Endothelial cell (in vitro differentiated cells): ENCODE data around the gene IGSF9B. TPM values are rescaled to one million over a fixed set of nuclear protein-coding genes. Genes with fewer than 3 reads are reported as not detected.

Experiments used
- DNase-seq: peaks from one replicate; pipeline ENCODE4 v3.0.0; 2021; ENCODE audit warnings: low spot score
- H3K27ac Mint-ChIP-seq: one replicate; pipeline ENCODE4 v1.8.0; 2021; ENCODE audit warnings: mixed read lengths, inconsistent platforms; ENCODE audit not compliant: unreplicated experiment
- H3K27me3 Mint-ChIP-seq: one replicate; pipeline ENCODE4 v1.8.0; 2021; ENCODE audit warnings: mild to moderate bottlenecking, moderate library complexity, mixed read lengths, inconsistent platforms; ENCODE audit not compliant: unreplicated experiment
- H3K36me3 Mint-ChIP-seq: one replicate; pipeline ENCODE4 v1.8.0; 2021; ENCODE audit warnings: mild to moderate bottlenecking, low read depth, mixed read lengths, inconsistent platforms; ENCODE audit not compliant: unreplicated experiment
- H3K4me1 Mint-ChIP-seq: one replicate; pipeline ENCODE4 v1.8.0; 2021; ENCODE audit warnings: mild to moderate bottlenecking, mixed read lengths, inconsistent platforms; ENCODE audit not compliant: unreplicated experiment
- H3K4me3 Mint-ChIP-seq: one replicate; pipeline ENCODE4 v1.8.0; 2021; ENCODE audit warnings: mild to moderate bottlenecking, mixed read lengths, inconsistent platforms; ENCODE audit not compliant: unreplicated experiment
- H3K9me3 Mint-ChIP-seq: one replicate; pipeline ENCODE4 v1.8.0; 2021; ENCODE audit warnings: mixed read lengths, inconsistent platforms; ENCODE audit not compliant: unreplicated experiment
- CTCF ChIP-seq: fragments of 200-600 bp; sonication (generic); IDR thresholded peaks from one replicate; pipeline ENCODE4 v1.5.0; 2021; ENCODE audit warnings: antibody characterized with exemption; ENCODE audit not compliant: unreplicated experiment
- total RNA-seq: library from RNA; stranded (reverse); fragmentation: NEBNext Ultra II Directional; extraction: Animal tissue kit (Norgen Biotek cat#: 25700); gene quantifications from one replicate; pipeline ENCODE4 v1.2.1, GENCODE V29; 2021; ENCODE audit not compliant: unreplicated experiment

IGSF9B gene
- total RNA-seq, 1 donor from 2014 or later, result 6.6 TPM

GRCh38 chr11:133966172-133966651, 9.4 kb upstream of the IGSF9B start:
- peaks cover 4% of the 10 kb centered on the region for H3K36me3 Mint-ChIP-seq
- H3K27me3 Mint-ChIP-seq, result peaks cover 12% of the 10 kb centered on the region
- TF ChIP-seq CTCF, result no peak
- no peak for DNase-seq
- no peaks in the 10 kb centered on the region for H3K9me3 Mint-ChIP-seq
- peaks cover 13% of the 10 kb centered on the region for H3K4me1 Mint-ChIP-seq
- no peak overlapping the region for H3K27ac Mint-ChIP-seq
- no peak overlapping the region for H3K4me3 Mint-ChIP-seq

GRCh38 chr11:133965031-133965601, 8.3 kb upstream of the IGSF9B start:
- no peak for TF ChIP-seq CTCF
- H3K36me3 Mint-ChIP-seq, result peaks cover 4% of the 10 kb centered on the region
- no peak for DNase-seq
- peaks cover 12% of the 10 kb centered on the region for H3K27me3 Mint-ChIP-seq
- H3K27ac Mint-ChIP-seq, result no peak overlapping the region
- peaks cover 13% of the 10 kb centered on the region for H3K4me1 Mint-ChIP-seq
- no peaks in the 10 kb centered on the region for H3K9me3 Mint-ChIP-seq
- no peak overlapping the region for H3K4me3 Mint-ChIP-seq

GRCh38 chr11:133964356-133964755, 7.6 kb upstream of the IGSF9B start:
- no peak for TF ChIP-seq CTCF
- peaks cover 10% of the 10 kb centered on the region for H3K27me3 Mint-ChIP-seq
- DNase-seq, result no peak
- H3K36me3 Mint-ChIP-seq, result peaks cover 4% of the 10 kb centered on the region
- H3K9me3 Mint-ChIP-seq, result no peaks in the 10 kb centered on the region
- H3K27ac Mint-ChIP-seq, result no peak overlapping the region
- peaks cover 13% of the 10 kb centered on the region for H3K4me1 Mint-ChIP-seq
- no peak overlapping the region for H3K4me3 Mint-ChIP-seq

GRCh38 chr11:133961890-133962289, 5.1 kb upstream of the IGSF9B start:
- Mint-ChIP-seq H3K27ac (no peak overlapping the region), H3K4me1 (peaks cover 12% of the 10 kb centered on the region), H3K36me3 (peaks cover 4% of the 10 kb centered on the region), H3K27me3 (peaks cover 19% of the 10 kb centered on the region), H3K9me3 (no peaks in the 10 kb centered on the region), H3K4me3 (no peak overlapping the region)
- no peak for DNase-seq
- TF ChIP-seq CTCF, result no peak

- peaks cover 29% of the 10 kb centered on the region for H3K27me3 Mint-ChIP-seq
- no peaks in the 10 kb centered on the region for H3K9me3 Mint-ChIP-seq
- H3K27ac Mint-ChIP-seq, result no peak overlapping the region
- no peak for TF ChIP-seq CTCF
- H3K4me1 Mint-ChIP-seq, result peaks cover 13% of the 10 kb centered on the region
- no peak for DNase-seq
- H3K36me3 Mint-ChIP-seq, result peaks cover 4% of the 10 kb centered on the region
- peak overlapping the region; percentile 93 for H3K4me3 Mint-ChIP-seq
These were observed 1.1 kb upstream of the IGSF9B start for GRCh38 chr11:133957900-133958299.
